HG02885 (cell line): ENCODE measurements around the gene AHCYL2.
"Not testable (repeated sequence)": the region's sequence is repeated elsewhere in the genome, so short reads cannot be mapped to it uniquely, and the experiment has no call there.

Source experiments
- ATAC-seq: cut with Tn5 transposase; IDR thresholded peaks from one replicate; pipeline ENCODE4 v1.9.1; 2021; ENCODE audit warnings: mild to moderate bottlenecking; ENCODE audit not compliant: unreplicated experiment, poor library complexity

Gene AHCYL2

GRCh38 chr7:129208667-129209066 lies 16.2 kb upstream of the AHCYL2 start:
- ATAC-seq, result no peak

- ATAC-seq, result no peak
Observed at GRCh38 chr7:129209067-129209926, 15.5 kb upstream of the AHCYL2 start.

DNA sequence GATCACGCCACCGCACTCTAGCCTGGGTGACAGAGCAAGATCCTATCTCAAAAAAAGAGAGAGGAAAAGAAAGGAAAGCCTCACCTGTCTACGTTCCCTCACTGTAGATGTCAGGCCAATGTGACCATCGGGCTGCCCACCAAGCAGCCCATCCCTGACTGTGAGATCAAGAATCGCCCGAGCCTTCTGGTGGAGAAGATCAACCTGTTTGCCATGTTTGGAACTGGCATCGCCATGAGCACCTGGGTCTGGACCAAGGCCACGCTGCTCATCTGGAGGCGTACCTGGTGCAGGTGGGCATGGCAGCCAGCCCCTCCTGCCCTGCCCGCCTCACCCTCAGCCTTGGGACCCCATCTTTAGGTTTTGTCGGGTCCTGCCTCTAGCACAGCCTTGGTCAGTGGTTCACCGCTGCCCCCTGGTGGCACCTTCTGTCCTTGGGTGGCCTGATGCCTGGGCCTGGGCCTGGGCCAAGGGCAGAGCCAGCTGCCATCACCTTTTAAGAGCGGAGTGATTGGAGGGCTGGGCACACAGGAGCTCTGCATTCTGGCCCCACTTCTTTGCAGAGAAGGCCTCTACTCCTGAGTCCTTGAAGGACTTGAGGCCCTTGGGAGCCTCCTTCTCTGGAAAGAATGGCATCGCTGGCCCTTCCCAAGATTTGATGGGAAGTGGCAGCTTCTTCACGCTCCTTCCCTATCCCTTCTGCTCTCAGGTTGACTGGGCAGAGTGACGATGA lies 14.4 kb upstream of the AHCYL2 start:
- peak; percentile 77 for ATAC-seq

GRCh38 chr7:129210989-129211312 lies 13.9 kb upstream of the AHCYL2 start:
- no peak for ATAC-seq

DNA sequence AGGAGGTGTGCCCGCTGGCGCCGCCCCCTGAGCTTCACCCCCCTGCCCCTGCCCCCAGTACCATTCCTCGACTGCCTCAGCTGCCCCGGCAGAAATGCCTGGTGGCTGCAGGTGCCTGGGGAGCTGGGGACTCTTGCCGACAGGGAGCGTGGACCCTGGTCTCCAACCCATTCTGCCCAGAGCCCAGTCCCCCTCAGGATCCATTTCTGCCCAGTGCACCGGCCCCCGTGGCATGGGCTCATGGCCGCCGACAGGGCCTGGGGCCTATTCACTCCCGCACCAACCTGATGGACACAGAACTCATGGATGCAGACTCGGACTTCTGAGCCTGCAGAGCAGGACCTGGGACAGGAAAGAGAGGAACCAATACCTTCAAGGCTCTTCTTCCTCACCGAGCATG lies 12.7 kb upstream of the AHCYL2 start:
- ATAC-seq, result no peak

DNA sequence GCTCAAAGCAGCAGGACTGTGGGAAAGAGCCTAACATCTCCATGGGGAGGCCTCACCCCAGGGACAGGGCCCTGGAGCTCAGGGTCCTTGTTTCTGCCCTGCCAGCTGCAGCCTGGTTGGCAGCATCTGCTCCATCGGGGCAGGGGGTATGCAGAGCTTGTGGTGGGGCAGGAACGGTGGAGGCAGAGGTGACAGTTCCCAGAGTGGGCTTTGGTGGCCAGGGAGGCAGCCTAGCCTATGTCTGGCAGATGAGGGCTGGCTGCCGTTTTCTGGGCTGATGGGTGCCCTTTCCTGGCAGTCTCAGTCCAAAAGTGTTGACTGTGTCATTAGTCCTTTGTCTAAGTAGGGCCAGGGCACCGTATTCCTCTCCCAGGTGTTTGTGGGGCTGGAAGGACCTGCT lies 12.2 kb upstream of the AHCYL2 start:
- ATAC-seq, result no peak

GRCh38 chr7:129213828-129214227 lies 11.0 kb upstream of the AHCYL2 start:
- no peak for ATAC-seq

- not testable (repeated sequence) for ATAC-seq
Observed at GRCh38 chr7:129215691-129216090, 9.1 kb upstream of the AHCYL2 start.

DNA sequence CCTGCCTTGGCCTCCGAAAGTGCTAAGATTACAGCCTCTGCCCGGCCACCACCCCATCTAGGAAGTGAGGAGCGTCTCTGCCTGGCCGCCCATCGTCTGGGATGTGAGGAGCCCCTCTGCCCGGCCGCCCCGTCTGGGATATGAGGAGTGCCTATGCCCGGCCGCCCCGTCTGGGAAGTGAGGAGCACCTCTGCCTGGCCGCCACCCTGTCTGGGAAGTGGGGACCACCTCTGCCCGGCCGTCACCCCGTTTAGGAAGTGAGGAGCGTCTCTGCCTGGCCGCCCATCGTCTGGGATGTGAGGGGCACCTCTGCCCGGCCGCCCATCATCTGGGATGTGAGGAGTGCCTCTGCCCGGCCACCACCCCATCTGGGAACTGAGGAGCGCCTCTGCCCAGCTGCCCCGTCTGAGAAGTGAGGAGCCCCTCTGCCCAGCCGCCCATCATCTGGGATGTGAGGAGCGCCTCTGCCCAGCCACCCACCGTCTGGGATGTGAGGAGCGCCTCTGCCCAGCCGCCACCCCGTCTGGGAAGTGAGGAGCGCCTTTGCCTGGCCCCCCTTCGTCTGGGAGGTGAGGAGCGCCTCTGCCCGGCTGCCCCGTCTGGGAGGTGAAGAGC lies 8.6 kb upstream of the AHCYL2 start:
- ATAC-seq, result not testable (repeated sequence)

- not testable (repeated sequence) for ATAC-seq
Observed at GRCh38 chr7:129216821-129217416, 7.9 kb upstream of the AHCYL2 start.

DNA sequence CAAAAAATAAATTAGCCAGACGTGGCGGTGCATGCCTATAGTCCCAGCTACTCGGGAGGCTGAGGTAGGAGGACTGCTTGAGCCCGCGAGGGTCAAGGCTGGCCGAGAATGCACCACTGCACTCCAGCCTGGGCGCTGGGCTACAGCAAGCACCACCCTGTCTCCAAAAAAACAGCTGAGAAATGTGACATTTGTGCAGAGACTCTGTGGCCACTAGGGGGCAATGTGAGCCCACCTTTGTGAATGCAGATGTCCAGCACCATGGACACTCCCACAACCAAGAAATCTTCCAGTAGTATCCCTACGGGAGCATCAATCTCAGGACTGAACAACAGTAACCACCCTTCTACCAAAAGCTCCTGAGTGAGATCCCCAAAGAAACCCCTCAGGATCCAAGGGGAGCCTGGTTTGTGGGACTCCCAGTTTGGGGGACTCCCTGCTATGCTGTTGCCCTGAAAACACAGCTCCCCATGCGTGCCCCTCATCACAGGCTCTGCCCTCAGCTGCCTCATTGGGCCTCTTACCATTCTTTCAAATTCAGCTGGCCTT lies 6.2 kb upstream of the AHCYL2 start:
- ATAC-seq, result no peak

GRCh38 chr7:129219166-129219565 lies 5.7 kb upstream of the AHCYL2 start:
- not testable (repeated sequence) for ATAC-seq

GRCh38 chr7:129222064-129222463 lies 2.8 kb upstream of the AHCYL2 start:
- no peak for ATAC-seq

GRCh38 chr7:129225206-129225930 lies 538 bp downstream of the AHCYL2 start:
- peak; percentile 34 for ATAC-seq

- no peak for ATAC-seq
Observed at GRCh38 chr7:129225931-129226572, 1.2 kb downstream of the AHCYL2 start.

DNA sequence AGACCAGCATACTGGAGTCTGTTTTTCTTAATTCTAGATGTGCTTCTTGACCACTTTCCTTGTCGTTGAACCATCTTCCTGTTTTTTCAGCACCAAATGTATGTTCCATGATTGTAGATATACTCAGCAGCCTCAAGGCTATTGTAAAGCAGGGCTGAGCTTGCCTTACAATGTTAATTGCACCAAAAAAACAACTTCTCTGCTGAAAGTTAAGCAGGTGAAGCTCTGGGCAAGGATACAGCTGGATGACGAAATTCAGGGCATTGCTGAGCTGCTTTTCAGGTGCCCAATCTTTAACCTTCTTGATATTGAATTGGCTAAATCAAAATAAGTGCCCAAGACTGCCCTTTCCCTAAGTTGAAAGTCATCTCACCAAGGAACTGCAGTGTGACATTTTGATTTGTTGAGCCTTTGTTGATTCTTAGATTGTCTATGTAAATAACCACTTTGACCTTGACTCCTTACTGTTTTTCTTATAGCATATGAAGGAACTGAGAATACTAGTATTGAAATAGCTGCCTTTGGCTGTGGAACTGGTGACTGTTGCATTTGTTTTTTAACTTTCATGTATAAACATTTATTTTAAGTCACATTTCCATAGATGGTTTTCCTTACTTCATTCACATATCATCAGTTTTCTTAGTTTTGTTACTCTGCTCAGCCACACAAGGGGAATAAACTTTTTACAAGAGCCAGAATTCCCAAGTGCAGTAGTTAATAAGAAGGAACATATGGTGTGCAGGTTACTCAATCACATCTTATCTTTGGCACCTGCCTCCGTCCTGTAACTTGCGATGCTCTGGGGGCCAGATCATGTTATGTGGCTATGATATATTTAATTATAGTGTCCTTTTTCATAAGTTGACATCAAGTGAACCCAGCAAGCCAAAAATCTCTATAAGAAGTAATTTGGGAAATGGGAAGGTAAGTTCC lies 3.1 kb downstream of the AHCYL2 start:
- ATAC-seq, result no peak

GRCh38 chr7:129228633-129229032 lies 3.8 kb downstream of the AHCYL2 start:
- ATAC-seq, result no peak

GRCh38 chr7:129231666-129232065 lies 6.8 kb downstream of the AHCYL2 start:
- ATAC-seq, result no peak
